GM18520 (cell line): ENCODE data around the gene PLS1.

Experiments used
- ATAC-seq: cut with Tn5 transposase; IDR thresholded peaks from one replicate; pipeline ENCODE4 v1.9.1; 2021; ENCODE audit not compliant: unreplicated experiment

Gene PLS1

DNA sequence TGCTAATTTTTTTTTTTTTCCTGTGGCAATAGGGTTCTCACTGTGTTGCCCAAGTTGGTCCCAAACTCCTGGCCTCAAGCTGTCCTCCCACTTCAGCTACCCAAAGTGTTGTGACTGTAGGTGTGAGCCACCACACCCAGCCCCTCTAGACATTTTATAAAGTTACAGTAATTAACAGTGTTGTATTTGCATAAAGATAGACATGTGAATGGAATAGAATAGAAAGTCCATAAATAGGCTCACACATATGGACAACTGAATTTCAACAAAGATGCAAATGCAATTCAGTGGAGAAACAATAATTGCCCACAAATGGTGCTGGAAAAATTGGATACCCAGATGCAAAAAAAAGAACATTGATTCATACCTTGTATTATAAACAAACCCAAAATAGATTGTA lies 39.9 kb downstream of the PLS1 start:
- ATAC-seq = no peak

DNA sequence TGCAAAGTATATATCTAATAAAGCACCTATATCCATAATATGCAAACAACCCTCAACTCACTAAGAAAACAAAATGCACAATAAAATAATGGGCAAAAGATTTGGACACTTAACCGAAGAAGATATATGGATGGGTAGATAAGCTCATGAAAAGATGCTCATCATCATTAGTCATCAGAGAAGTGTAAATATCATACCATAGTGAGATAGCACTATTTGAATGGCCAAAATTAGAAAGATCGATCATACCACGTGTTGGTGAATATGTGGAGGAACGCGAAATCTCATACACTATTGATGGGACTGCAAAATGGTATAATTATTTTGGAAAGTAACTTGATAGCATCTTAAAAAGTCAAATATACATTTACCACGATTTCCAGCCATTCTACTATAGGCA lies 40.5 kb downstream of the PLS1 start:
- no peak for ATAC-seq

DNA sequence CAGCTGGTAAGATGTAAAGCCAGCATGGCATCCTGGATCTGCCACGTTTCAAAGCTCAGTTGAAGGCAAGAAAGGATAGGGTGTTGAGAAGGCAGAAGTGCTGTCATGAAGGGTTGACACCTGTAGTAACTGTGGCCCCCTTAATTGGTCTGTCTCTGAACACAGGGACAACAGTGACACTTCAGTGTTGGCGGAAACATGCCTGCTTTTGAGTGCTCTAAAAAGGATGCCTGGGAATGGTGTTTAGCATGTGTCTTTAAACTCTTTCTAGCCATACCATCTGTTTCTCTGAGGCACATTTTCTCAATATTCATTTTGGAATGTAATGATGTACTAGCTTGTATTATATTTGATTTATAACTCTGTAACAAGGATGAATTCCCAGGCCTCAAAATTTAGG lies 42.1 kb downstream of the PLS1 start:
- ATAC-seq = no peak

- ATAC-seq = no peak
Measured at GRCh38 chr3:142641504-142641903, 45.3 kb downstream of the PLS1 start.

- no peak for ATAC-seq
Measured at GRCh38 chr3:142642956-142643355, 46.8 kb downstream of the PLS1 start.

GRCh38 chr3:142644502-142644901 lies 48.3 kb downstream of the PLS1 start:
- no peak for ATAC-seq

- ATAC-seq = no peak
Measured at GRCh38 chr3:142645236-142645793, 49.1 kb downstream of the PLS1 start.

DNA sequence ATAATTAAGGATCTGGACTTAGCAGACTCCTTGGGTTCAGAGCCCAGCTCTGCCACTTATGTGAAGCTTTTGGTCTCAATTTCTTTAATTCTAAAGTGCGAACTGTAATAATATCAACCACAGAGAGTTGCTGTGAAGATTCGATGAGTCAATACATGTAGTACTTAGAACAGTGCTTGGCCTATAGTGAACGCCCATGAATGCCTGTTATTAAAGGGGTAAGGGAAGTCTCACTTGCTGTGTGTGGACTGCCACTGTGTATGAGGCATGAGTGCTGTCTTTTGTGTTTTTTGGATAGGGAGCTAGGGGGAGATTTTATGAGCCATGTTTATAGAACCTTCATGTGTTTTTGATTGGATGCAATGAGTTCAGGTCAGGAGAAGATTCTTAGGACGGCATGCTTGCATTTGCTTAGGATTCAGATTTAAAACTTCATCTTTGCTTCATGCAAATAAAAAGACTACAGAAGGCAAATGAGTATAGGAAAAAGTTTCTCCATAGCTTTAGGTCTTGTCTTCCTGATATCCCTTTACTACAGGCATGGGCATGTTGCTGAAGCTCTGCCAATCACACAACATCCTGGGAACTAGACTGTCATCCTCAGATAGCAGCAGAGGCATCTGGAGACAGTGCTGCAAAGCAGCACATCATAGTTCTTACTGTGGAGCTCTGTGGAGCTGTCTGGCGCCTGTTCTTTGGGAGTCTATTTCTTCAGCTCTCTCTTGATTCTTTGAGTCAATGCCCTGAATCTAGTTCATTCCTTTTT lies 50.0 kb downstream of the PLS1 start:
- no peak for ATAC-seq

DNA sequence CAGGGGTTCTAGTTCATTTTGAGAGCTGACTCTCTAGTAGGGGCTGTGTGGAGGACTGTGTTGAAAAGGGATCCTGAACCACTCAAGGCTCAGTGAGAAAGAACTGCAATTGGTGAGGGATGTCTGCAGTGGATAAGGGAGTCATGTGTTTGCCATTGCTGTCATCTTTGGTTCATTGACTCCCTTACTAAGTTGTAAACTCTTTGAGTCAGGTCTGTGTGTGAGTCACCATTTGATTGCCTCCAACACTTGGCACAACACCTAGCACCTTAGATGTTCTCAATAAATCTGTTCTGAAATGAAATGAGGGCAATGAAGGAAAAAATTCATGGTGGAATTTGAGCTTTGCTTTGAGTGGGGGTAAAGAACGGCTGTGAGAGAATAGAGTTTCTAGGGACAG lies 51.7 kb downstream of the PLS1 start:
- no peak for ATAC-seq

DNA sequence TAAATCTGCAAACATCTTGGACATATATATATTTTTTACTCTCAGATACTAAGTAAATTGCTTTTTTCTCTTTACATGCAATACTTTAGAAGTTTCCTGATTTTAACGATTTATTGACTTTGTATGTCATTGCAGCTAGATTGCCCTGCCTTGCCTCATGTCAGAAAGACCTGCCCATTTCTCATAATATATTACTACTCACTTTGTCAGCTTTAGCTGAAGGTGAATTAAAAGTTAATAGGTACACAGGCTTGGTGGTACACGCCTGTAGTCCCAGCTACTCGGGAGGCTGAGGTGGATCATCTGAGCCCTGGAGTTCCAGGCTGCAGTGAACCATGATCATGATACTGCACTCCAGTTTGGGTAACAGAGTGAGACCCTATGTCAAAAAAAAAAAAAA lies 52.8 kb downstream of the PLS1 start:
- ATAC-seq = no peak

- ATAC-seq = no peak
Measured at GRCh38 chr3:142650001-142650693, 54.0 kb downstream of the PLS1 start.

- no peak for ATAC-seq
Measured at GRCh38 chr3:142651711-142652110, 55.5 kb downstream of the PLS1 start.

- no peak for ATAC-seq
Measured at GRCh38 chr3:142652826-142653292, 56.7 kb downstream of the PLS1 start.

DNA sequence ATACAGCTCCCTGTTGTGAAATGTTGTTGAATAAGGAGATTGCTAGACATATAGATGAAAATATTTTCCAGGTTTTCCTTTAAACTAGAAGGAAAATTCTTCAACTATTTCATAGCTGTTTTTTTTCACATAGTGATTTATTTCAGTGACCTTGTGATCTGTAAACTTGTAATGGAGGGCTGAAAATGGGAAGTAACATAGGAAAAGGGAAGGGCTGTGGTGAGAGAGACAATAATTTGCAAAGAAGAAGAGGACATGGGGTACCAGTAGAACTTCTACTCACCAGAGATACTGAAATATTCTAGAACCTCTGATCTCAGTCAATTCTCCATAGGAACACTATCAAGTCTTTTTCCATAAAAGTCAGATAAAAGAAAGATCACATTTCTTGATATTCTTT lies 60.4 kb downstream of the PLS1 start:
- no peak for ATAC-seq

DNA sequence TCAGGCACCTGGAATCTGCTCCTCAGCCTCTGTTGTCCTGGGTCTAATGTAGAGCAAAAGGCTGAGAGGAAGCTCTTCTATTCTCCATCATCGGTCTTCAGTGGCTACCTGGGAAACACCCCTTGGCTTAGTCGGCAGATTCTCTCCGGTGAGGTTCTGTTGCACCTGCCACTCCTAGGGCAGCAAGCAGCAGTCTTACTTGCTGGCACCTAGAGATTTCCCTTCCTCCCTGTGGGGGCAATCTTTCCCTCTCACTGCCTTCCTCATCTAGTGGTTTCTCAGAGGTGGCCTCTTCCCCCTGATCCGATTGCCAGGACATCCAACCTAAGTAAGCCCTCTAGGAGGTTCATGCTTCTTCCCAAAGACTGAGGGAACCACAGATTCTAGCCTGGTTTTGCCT lies 60.8 kb downstream of the PLS1 start:
- ATAC-seq = no peak

- no peak for ATAC-seq
Measured at GRCh38 chr3:142660383-142660782, 64.2 kb downstream of the PLS1 start.

GRCh38 chr3:142660893-142661292 lies 64.7 kb downstream of the PLS1 start:
- no peak for ATAC-seq

- no peak for ATAC-seq
Measured at GRCh38 chr3:142663865-142664264, 67.7 kb downstream of the PLS1 start.

DNA sequence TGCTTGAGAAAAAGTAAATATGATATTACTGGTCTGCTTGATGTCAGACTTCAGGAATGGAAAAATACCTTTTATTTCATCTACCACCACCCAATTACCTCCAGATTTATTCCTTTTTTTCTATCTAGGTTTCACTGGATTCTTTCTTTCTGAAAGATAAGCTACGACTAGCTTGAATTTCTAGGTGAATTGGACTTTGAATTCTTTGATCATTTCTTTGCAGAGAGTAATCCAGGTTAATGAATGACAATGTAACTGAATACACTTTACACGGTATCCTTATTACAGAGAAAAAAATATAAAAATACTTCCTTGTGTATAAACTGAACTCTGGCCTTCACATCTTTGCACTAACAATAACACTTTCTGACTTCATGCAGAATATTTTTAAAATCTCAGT lies 68.1 kb downstream of the PLS1 start:
- ATAC-seq = no peak

DNA sequence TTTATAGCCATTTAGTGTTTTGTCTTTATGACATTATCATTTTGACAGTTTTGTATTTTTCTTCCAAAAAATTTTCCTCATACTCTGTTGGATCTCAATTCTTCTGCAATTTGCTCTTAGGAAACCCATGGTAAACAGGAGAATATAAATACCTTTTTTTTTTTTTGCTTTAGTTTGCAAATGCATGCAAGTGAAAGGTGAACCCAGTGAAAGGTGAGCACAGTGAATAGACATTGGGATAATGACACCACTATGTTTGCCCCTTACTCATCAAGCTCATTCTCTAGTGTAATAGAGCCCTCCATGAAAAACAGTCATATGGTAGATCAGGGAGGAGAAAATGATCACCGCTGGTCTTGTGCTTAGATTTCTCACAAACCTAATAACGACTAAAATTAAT lies 68.6 kb downstream of the PLS1 start:
- ATAC-seq = no peak

- ATAC-seq = no peak
Measured at GRCh38 chr3:142670120-142670519, 73.9 kb downstream of the PLS1 start.

DNA sequence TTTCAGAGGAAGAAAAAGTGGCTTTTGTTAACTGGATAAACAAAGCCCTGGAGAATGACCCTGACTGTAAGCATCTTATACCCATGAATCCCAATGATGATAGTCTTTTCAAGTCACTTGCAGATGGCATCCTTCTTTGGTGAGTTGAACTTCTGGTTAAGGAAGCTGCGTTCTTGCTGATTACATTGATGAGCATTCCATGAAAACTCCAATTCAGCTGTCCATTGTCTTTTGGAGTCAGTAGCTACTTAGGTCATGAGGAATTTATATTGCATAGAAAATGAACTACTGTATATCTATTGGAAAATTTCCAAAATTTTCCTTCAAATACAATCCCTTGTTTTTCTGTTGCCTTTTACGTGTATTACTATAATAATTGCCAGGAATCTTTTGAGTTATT lies 80.0 kb downstream of the PLS1 start:
- ATAC-seq = no peak
